G401.6 (cell line): ENCODE results near the gene COL1A1.

ENCODE experiments used
- FAIRE-seq: peaks from 2 replicates; lab custom pipeline; 2012; peaks lifted over from hg19 to GRCh38; lab: Jason Lieb, UNC

COL1A1 gene

DNA sequence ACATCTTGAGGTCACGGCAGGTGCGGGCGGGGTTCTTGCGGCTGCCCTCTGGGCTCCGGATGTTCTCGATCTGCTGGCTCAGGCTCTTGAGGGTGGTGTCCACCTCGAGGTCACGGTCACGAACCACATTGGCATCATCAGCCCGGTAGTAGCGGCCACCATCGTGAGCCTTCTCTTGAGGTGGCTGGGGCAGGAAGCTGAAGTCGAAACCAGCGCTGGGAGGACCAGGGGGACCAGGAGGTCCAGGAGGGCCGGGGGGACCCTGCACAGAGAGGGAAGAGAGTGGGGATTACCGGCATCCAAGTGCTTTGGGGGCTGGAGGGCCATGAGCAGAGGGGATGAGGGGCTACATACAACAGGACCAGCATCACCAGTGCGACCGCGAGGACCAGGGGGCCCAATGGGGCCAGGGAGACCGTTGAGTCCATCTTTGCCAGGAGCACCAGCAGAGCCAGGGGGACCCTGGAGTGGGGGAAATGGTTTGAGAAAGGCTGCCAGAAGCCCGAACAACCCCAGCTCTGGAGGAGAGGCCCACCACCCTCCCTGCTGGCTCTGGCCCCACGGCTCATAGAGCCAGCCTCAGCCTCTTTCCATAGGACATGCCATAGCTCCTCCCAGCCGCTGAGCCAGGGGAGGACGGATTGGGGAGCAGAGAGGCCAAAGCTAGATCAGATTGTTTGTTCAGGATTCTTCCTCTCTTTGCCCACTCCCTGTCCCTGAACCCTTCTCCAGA lies 14.6 kb downstream of the COL1A1 start:
- FAIRE-seq = no peak

DNA sequence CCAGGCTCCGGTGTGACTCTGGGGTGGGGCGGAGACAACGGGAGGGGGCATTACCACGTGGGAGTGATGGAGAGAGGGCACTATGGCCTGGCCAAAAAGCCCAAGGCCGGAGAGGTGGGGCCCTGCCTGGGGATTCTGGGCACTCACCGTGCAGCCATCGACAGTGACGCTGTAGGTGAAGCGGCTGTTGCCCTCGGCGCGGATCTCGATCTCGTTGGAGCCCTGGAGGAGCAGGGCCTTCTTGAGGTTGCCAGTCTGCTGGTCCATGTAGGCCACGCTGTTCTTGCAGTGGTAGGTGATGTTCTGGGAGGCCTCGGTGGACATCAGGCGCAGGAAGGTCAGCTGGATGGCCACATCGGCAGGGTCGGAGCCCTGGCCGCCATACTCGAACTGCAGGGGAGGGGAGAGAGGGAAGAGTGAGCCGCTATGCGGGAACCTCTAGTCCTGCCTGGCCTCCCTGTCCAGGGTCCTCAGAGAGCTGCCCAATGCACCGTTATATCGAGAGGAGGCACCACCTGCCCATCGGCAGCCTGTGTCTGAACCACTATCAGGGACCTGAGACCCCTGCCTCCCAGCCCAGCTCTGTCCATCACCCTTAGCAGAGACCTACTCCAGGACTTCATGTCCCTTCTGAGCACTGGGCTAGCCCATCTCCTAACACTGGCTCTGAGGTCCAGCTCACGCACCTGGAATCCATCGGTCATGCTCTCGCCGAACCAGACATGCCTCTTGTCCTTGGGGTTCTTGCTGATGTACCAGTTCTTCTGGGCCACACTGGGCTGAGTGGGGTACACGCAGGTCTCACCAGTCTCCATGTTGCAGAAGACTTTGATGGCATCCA lies 15.6 kb downstream of the COL1A1 start:
- FAIRE-seq = no peak

GRCh38 chr17:50184611-50185398 lies 16.6 kb downstream of the COL1A1 start:
- FAIRE-seq = no peak

DNA sequence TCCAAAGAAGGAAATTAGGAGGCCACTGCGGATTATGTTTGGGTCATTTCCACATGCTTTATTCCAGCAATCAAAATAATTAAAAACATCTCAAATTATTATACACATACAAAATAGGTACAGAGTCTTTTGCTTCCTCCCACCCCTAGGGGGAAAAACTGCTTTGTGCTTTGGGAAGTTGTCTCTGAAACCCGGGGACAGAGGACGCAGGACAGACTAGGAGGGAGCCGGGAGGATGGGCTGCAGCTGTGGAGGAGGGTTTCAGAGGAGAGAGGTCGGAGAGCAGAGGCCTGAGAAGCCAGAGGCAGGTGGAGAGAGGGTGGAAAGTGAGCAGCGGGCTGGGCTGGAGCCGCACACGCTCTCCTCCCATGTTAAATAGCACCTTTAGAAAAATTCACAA lies 17.4 kb downstream of the COL1A1 start:
- no peak for FAIRE-seq

GRCh38 chr17:50183421-50183994 lies 17.9 kb downstream of the COL1A1 start:
- no peak for FAIRE-seq

GRCh38 chr17:50182783-50183420 lies 18.5 kb downstream of the COL1A1 start:
- no peak for FAIRE-seq

DNA sequence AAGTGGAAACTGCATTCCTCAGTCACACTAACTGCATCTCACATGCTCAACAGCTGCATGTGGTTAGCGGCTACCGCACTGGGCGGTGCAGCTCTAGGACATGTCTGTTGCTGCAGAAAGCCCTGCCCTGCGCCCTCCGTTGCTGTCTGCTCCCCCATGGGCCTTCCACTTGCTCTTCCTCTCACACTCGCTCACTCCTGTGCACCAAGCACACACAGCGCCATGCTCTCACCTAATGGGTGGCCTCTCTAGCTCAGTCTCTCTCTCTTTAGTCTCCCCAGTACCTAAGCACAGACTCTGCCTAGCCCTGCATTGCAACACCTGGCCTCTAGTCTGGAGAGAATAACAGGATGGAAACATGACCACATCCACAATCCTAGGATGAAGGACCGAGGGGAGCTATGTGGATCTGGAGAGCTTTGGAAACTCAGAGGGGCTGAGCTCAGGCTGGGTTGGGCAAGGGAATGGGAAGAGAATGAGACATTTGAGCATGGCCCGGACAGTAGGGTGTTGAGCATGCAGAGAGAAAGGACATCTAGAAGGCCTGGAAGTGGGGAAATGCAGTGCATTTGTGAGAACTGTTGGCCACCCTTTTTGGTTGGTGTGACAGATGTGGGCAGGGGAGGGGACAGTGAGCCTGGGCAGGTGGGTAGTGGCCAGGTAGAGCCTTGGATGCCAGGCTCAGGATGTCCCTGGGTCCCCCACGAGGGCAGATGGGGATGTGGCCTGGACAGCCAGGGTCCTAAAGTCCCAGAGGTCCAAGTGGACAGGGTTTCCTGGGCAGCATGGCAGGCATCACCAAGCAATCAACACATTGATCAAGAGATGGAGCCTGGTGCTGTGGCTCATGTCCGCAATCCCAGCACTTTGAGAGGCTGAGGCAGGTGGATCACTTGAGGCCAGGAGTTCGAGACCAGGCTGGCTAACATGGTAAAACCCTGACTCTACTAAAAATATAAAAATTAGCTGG lies 19.6 kb downstream of the COL1A1 start:
- no peak for FAIRE-seq

DNA sequence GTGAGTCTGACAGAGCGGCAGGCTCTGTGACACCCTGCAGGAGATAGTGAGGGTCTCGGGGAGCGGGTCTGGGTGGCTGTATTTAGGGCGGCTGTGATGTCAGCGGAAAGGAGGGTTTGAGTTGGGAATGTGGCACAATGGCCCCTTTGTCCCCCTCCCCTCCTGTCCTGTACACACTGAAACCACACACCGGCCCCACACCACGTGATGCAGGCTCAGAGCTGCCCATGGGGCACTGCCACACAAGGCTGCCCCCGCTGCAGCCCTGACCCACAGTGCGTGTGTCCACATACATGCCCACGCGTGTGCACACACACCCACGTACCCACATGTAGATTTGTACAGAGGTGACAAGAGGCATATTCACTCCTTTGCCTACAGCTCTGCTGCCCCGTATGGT lies 20.3 kb downstream of the COL1A1 start:
- FAIRE-seq = no peak

DNA sequence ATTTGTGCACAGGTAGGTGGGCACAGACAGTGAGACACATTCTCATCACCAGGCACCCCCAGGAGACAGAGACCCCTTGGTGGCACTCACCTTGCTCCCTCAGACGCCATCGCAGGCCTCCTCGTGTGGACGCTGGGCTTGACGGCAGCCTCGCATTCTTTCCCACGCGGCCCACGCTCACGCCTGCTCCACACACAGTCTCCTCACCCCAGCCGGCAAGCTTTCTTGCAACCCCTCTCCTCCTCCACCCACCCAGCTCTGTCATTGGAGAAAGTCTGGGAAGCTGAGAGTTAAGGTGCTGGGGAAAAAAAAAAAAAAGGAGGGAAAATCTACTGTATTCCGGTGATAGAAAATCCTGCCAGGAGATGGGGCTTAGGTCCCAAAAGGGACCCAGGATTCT lies 20.8 kb downstream of the COL1A1 start:
- FAIRE-seq = no peak

DNA sequence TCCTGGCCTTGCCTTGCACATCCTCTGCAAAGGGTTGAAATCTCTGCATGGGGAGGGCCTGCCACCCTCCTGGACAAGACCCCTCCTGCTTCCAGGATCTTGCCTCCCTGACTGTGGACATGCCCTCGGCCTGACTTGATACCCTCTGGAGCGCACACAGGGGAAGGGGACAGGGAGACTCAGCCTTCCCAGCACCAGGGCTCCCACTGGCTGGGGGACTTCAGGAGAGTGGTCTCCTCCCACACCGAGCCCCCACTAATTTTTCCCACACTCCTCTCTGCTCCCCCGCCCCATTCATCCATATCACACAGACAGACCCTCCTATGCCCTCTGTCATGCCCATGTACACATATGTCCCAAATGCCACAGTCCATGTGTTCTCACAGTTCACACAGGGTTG lies 21.3 kb downstream of the COL1A1 start:
- FAIRE-seq = no peak

DNA sequence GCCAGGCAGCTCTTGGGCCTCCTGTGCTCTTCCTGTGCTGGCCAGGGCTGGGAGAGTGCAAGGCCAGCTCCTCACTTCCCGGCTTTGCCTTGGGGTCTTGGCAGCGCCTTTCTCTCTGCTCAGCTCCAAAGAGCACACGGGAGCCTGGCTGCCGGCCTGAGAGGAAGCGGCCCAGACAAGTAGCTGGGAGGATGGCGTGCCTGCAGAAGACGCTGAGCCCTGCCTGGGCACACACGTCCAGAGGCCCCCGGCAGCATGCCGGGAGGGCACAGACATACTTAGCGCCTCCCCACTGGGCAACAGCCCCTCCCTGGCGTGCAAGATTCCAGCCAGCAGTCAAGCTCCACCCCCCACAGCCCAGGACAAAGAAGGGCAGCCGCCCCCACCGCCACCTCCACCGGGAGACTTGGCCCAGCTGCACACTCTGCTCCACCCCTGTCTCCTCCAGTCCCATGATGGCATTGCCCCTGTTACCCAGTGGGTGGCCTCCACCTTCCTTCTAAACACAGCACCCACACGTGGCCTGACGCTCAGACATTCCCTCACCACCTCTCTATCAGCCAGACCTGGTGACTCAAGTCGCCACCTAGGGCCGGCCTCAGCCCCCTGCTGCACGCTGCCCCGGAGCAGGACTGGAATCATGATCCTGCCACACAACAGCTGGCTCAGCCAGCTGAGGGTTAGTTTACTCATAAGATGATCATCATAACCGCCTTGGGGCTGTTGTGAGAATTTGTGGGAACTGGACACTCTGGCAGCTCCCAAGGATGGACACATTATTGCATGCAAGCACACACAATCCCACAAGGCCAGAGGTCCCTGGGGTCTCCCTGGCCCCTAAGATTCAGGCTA lies 23.2 kb downstream of the COL1A1 start:
- no peak for FAIRE-seq

GRCh38 chr17:50177476-50177875 lies 24.0 kb downstream of the COL1A1 start:
- no peak for FAIRE-seq

GRCh38 chr17:50176559-50177357 lies 24.7 kb downstream of the COL1A1 start:
- FAIRE-seq = no peak

GRCh38 chr17:50175035-50175807 lies 26.2 kb downstream of the COL1A1 start:
- no peak for FAIRE-seq

DNA sequence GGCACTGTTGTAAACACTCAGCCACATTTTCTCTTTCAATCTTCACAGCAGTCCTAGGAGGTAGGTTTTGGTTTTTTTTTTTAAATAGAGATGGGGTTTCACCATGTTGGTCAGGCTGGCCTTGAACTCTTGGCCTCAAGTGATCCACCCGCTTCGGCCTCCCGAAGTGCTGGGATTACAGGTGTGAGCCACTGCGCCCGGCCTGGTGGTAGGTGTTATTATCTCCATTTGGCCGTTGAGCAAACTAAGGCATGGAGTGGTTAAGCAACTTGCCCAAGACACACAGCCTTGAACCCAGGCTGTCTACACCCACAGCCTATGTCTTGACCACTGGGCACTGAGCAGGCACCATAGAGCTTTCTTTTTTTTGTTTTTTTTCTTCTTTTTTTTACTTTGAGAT lies 27.0 kb downstream of the COL1A1 start:
- FAIRE-seq = no peak

DNA sequence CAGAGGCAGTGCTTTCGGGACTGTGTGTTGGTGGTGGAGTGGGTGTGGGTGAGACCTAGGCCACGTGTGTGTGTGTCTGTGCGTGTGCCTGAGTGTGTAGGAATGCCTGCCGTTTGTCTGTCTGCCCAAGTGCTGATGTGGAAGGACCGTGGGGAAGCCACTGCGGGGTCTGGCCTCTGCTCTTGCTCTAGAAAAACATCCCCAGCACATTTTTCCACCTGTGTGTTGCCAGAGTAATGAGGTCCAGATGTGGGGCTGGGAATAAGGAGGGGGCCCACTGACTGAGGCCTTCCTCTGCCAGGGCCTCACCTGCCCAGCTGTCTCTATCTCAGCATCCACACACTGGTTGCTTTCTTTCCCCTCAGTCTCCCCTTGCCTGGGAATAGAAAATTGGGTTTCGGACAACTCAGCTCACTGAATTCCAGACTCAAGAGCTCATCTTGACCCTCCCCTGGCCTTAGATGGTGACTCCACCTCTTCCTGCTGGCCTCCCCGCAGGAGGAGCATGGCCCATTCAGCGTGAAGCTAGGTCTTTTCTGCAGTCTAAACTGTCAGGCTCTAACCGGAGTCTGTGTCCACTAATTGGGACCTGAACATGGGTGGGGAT lies 28.0 kb downstream of the COL1A1 start:
- no peak for FAIRE-seq

DNA sequence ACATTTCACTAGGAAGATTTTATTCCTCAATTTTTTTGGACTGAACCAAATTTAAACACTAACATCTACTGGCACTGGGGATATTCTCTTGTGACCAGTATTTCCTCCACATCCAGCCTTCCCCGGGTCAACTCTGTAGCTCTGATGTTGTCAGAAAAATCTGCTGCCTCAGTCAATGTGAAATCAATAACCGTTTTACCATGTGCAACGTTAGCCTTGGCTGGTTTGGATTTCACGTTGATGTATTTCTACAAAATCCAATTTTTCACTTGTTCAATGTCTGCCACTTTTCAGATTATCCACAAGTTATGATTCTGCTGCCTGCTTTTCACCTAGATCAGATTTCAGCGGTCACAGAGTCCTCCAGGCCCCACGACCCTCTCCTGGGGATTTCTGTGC lies 28.5 kb downstream of the COL1A1 start:
- FAIRE-seq = no peak

- no peak for FAIRE-seq
These were observed 29.3 kb downstream of the COL1A1 start for GRCh38 chr17:50172130-50172529.
